ENCODE measurements around the gene STAT3.

STAT3 gene

DNA sequence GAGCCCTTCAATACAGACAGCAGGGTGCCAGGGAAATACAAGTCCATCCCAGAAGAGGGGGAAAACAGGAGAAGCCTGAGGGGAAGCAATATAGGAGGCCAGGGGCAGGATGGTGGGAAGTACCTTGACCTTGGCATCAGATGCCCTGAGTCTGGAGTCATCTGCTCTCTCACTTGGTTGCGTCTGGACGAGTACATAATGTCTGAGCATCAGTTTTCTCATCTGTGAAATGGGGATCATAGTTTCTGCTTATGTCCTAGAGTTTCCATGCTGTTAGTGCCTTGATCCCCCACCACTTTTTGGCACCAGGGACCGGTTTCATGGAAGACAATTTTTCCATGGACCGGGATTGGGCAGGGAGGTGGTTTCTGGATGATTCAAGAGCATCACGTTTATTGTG is 97.7 kb downstream of the STAT3 start:
- H3K4me3 Mint-ChIP-seq, result peak overlapping the region; percentile 97
- peak overlapping the region; percentile 88 for H3K27ac Mint-ChIP-seq
- CTCF ChIA-PET, result interaction anchor here (0.7 to 3.5 kb wide), 2 partner anchors 15 to 68 kb away, joined by 3 to 29 read pairs; no protein-coding TSS in a partner anchor
- peaks cover 54% of the 10 kb centered on the region for H3K4me1 Mint-ChIP-seq
- DNase-seq, result no peak
- no peaks in the 10 kb centered on the region for H3K9me3 Mint-ChIP-seq
- H3K27me3 Mint-ChIP-seq, result no peaks in the 10 kb centered on the region
- H3K36me3 Mint-ChIP-seq, result peaks cover 29% of the 10 kb centered on the region

DNA sequence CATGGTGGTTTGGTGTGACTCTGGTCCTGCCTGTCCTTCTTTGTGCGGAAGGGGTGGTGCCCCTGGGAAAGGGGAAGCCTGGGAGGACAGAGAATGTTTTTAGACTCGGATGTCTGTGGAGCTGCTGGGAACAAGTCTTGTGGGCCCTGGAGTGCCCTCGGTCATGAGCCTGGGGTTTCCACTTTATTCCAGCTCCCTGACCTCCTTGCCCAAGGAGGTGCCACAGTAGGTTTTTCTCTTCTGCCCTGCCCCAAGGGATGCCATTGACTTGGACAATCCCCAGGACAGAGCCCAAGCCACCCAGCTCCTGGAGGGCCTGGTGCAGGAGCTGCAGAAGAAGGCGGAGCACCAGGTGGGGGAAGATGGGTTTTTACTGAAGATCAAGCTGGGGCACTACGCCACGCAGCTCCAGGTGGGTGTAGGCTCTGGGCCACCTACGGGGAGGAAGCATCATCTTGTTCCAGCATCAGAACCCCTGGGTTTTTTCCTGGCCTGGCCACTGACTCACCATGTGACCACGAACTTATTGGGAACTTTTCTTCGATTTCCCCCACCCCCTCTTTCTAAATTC is 98.5 kb downstream of the STAT3 start:
- no peak for DNase-seq
- Mint-ChIP-seq H3K27ac (peak overlapping the region; percentile 88), H3K27me3 (no peaks in the 10 kb centered on the region), H3K36me3 (peaks cover 26% of the 10 kb centered on the region), H3K9me3 (no peaks in the 10 kb centered on the region), H3K4me3 (peak overlapping the region; percentile 97), H3K4me1 (peaks cover 56% of the 10 kb centered on the region)
- CTCF ChIA-PET, result interaction anchor here (0.8 to 3.5 kb wide), 5 partner anchors 16 to 113 kb away, joined by 3 to 29 read pairs (median 6); no protein-coding TSS in a partner anchor

DNA sequence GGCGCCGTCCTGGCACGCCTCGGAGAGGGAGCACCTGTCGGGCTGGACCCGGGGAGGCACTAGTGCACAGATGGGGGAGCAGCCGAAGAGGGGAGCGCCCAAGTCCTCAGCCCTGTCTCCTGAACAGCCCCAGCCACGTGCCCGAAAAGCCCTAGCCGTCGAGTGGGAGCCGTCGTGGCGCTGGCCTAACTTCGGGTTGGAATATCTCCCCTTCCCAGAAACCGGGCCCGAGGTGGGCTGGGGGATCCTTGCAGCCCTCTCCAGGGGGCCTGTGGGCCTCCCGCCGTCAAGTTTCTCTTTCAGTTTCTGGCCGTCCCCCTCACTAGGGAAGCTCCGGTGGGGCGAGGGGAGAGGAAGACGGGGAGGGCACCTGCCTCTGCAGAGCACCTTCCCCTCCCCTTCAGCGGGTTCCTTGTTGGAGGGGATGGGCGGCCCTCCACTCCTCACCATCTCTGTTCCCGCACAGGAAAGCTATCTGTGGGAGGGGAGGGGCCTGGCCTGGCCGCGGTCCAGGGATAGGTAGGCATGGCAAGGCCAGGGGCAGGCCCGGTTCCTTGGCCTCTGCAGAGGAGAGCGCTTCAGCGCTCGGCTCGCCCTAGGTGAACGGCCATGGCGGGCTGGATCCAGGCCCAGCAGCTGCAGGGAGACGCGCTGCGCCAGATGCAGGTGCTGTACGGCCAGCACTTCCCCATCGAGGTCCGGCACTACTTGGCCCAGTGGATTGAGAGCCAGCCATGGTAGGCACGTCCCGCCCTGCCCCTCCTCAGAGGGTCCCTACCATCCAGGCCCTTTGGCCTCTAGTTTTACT is 99.2 kb downstream of the STAT3 start:
- Mint-ChIP-seq H3K4me3 (peak overlapping the region; percentile 97), H3K4me1 (peaks cover 57% of the 10 kb centered on the region), H3K27me3 (no peaks in the 10 kb centered on the region), H3K9me3 (no peaks in the 10 kb centered on the region), H3K36me3 (peaks cover 24% of the 10 kb centered on the region), H3K27ac (peak overlapping the region; percentile 88)
- CTCF ChIA-PET, result interaction anchor here (0.8 to 3.5 kb wide), 6 partner anchors 15 to 114 kb away, joined by 3 to 29 read pairs (median 5); no protein-coding TSS in a partner anchor
- peak; percentile 78 for DNase-seq

DNA sequence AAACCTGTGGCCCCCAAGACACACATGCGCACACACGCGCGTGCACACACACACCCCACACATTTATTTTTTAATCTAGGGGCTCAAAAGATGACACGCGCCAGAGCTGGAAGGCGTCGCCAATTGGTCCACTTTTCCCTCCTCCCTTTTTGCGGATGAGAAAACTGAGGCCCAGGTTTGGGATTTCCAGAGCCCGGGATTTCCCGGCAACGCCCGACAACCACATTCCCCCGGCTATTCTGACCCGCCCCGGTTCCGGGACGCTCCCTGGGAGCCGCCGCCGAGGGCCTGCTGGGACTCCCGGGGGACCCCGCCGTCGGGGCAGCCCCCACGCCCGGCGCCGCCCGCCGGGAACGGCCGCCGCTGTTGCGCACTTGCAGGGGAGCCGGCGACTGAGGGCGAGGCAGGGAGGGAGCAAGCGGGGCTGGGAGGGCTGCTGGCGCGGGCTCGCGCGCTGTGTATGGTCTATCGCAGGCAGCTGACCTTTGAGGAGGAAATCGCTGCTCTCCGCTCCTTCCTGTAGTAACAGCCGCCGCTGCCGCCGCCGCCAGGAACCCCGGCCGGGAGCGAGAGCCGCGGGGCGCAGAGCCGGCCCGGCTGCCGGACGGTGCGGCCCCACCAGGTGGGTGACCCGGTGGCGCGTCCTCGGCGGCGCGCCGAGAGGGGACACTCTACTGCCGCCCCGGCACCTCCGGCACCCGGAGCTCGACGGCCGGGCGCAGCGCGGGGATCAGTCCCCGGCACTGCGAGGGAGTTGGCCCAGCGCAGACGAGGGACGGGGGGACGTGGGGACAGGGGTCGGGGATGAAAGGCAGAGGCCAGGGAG is 100.1 kb downstream of the STAT3 start, which contains the start of gene STAT5A:
STAT5A (plus strand) TSS at position 522 of the 826 bp plus-strand sequence. CDS start 914 bp downstream, outside the sequence.
- Mint-ChIP-seq H3K4me1 (peaks cover 58% of the 10 kb centered on the region), H3K9me3 (no peaks in the 10 kb centered on the region), H3K36me3 (peaks cover 20% of the 10 kb centered on the region), H3K27ac (peak within 1 kb of the TSS; percentile 96), H3K27me3 (no peaks in the 10 kb centered on the region), H3K4me3 (peak within 1 kb of the TSS; percentile 97)
- CTCF ChIA-PET, result interaction anchor here (0.8 to 3.5 kb wide), 6 partner anchors 23 to 118 kb away, joined by 3 to 29 read pairs (median 6); no protein-coding TSS in a partner anchor
- DNase-seq, result peak; percentile 90

DNA sequence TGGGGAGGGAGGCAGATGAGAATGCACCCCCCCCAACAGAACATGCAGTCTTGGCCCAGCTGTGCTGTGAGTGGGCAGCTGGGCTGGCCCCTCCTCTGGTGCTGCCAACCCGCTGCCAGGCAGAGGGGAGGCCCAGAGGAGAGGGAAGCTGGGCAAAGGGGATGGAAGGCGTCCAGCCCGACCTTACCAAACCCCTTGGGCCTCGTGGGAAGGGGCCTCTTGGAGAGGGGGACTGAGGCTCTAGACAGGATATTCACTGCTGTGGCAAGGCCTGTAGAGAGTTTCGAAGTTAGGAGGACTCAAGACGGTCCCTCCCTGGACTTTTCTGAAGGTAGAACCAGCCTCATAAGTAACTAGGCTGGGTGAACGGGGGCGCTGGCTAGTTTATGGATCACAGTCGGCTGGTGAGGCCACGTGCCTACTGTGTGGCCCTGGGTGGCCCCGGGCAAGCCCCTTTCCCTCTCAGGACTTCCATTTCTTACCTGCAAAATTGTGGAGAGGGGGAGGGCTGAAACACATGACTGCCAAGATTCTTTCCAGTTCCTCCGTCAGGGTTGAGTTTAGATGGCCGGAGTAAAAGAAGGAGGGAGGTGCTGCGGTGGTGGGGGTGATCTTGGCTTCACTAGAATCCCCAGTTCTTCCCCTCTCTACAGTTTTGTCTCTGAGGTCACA is 100.8 kb downstream of the STAT3 start:
- H3K4me3 Mint-ChIP-seq, result peak overlapping the region; percentile 97
- H3K36me3 Mint-ChIP-seq, result peaks cover 20% of the 10 kb centered on the region

DNA sequence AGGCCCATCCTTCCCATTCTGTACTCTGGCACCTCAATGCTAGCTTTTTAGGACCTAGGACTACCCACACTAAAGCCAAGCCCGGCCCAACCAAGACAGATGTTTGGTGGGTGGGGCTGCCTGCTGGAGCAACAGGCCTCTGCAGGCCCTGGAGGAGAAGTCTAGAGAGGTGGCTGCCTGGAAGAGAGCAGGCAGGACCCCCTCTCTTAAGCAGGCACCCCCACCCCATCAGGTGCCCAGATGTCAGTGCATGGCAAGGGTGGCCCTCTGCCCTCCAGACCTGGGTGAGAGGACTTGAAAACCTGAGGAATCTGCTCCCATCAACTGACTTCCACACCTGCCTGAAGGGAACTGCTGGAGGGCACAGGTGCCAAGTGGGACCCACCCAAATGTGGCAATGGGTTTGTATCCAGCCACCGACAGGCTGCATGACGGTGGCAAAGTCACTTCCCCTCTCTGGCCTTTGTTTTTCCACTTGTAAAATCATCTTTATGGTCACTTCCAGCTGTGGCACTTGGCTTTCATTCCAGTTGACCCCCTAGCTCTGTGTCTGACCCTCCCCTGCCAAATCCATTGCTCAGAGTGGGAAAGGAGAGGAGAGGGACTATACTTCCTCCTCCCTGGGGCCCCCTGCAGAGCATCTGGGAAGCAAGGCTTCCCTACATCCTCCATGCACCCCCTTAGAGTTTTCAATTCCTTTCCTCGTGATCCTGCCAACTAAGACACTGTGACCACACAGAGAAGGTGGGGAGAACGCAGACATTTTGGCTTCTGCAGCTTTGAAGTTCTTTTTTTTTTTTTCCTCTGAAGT is 101.6 kb downstream of the STAT3 start:
- DNase-seq, result no peak
- H3K36me3 Mint-ChIP-seq, result peaks cover 16% of the 10 kb centered on the region
- H3K27ac Mint-ChIP-seq, result peak overlapping the region; percentile 96
- CTCF ChIA-PET, result interaction anchor here (0.6 to 2.0 kb wide), 4 partner anchors 38 to 120 kb away, joined by 3 to 9 read pairs (median 6); partner anchors contain the start of gene HCRT
- H3K27me3 Mint-ChIP-seq, result no peaks in the 10 kb centered on the region
- peaks cover 58% of the 10 kb centered on the region for H3K4me1 Mint-ChIP-seq
- peak overlapping the region; percentile 97 for H3K4me3 Mint-ChIP-seq
- H3K9me3 Mint-ChIP-seq, result no peaks in the 10 kb centered on the region

More for the DNA sequence above, 100.8 kb downstream of the STAT3 start:
- CTCF ChIA-PET, result interaction anchor here (1.3 to 3.5 kb wide), 5 partner anchors 26 to 119 kb away, joined by 4 to 29 read pairs (median 7); no protein-coding TSS in a partner anchor
- Mint-ChIP-seq H3K4me1 (peaks cover 62% of the 10 kb centered on the region), H3K9me3 (no peaks in the 10 kb centered on the region), H3K27me3 (no peaks in the 10 kb centered on the region), H3K27ac (peak overlapping the region; percentile 96)
- peak; percentile 56 for DNase-seq

DNA sequence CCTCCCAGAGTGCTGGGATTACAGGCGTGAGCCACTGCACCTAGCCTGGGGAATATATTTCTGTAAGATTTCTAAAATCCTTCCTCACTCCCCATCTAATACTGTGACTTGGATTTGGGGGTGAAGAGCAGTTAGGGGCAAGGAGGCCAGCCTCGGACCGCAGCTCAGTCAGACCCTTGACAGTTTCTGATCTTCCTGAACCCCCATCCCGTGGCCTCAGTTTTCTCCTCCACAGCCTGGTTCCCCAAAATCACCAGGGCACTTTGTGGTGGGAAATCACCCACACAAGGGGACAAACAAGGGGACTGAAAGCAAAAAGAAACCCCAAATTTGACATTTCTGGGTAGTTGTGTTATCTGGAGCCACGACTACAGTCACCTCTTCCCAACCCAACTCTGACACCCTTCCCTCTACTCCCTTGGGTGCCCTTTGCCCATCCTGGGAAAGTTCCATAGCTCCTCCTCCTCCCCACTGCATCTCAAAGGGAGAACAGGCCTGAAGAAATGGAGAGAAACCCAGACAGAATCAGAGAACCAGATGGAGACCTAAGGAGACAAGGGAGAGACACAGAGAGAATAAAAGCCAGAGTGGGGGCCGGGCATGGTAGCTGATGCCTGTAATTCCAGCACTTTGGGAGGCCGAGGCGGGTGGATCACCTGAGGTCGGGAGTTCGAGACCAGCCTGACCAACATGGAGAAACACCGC is 102.7 kb downstream of the STAT3 start:
- H3K4me1 Mint-ChIP-seq, result peaks cover 50% of the 10 kb centered on the region
- CTCF ChIA-PET, result interaction anchor here (2.0 kb wide), 1 partner anchor 63 kb away, joined by 9 read pairs; no protein-coding TSS in a partner anchor
- no peaks in the 10 kb centered on the region for H3K27me3 Mint-ChIP-seq
- no peak overlapping the region for H3K27ac Mint-ChIP-seq
- peaks cover 10% of the 10 kb centered on the region for H3K36me3 Mint-ChIP-seq
- H3K9me3 Mint-ChIP-seq, result no peaks in the 10 kb centered on the region
- DNase-seq, result no peak
- peak overlapping the region; percentile 97 for H3K4me3 Mint-ChIP-seq

DNA sequence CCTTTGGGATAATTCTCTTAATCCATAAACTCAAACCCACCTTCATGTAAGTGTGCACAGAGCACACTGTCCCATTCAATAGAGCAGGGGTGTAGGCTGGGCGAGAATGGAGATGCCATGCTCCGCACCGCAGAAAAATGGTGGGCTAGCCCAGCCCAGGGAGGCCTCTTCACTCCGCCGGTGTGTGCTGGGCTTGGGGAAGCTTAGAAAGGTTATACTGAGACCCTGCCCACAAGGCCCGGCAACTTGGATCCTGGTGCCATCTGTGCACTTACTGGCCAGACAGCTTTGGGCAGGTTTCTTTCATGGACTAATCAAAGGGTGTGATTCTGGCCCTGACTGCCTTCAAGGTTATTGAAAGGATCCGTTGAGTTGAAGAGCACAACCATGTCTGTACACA is 103.7 kb downstream of the STAT3 start:
- Mint-ChIP-seq H3K27me3 (no peaks in the 10 kb centered on the region), H3K27ac (no peak overlapping the region), H3K4me3 (no peak overlapping the region), H3K36me3 (peaks cover 5% of the 10 kb centered on the region), H3K9me3 (no peaks in the 10 kb centered on the region), H3K4me1 (peaks cover 41% of the 10 kb centered on the region)
- DNase-seq, result no peak
- CTCF ChIA-PET, result no interaction called here

DNA sequence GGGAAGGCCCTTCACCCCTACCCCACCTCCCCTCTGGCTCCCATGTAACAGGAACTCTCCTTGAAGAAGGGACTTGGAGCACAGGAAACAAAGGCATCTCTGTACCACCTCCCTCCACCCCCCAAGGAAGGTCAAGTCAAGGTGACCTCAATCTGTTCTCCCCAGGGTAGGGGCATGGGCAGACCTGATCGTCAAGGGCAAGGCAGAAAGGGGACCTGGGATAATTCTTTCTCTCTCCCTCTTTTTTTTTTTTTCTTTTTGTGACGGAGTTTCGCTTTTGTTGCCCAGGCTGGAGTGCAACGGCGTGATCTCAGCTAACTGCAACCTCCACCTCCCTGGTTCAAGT is 104.2 kb downstream of the STAT3 start:
- H3K27ac Mint-ChIP-seq, result no peak overlapping the region
- H3K9me3 Mint-ChIP-seq, result no peaks in the 10 kb centered on the region
- DNase-seq, result no peak
- H3K27me3 Mint-ChIP-seq, result no peaks in the 10 kb centered on the region
- H3K36me3 Mint-ChIP-seq, result peaks cover 3% of the 10 kb centered on the region
- no peak overlapping the region for H3K4me3 Mint-ChIP-seq
- CTCF ChIA-PET, result no interaction called here
- H3K4me1 Mint-ChIP-seq, result peaks cover 36% of the 10 kb centered on the region

DNA sequence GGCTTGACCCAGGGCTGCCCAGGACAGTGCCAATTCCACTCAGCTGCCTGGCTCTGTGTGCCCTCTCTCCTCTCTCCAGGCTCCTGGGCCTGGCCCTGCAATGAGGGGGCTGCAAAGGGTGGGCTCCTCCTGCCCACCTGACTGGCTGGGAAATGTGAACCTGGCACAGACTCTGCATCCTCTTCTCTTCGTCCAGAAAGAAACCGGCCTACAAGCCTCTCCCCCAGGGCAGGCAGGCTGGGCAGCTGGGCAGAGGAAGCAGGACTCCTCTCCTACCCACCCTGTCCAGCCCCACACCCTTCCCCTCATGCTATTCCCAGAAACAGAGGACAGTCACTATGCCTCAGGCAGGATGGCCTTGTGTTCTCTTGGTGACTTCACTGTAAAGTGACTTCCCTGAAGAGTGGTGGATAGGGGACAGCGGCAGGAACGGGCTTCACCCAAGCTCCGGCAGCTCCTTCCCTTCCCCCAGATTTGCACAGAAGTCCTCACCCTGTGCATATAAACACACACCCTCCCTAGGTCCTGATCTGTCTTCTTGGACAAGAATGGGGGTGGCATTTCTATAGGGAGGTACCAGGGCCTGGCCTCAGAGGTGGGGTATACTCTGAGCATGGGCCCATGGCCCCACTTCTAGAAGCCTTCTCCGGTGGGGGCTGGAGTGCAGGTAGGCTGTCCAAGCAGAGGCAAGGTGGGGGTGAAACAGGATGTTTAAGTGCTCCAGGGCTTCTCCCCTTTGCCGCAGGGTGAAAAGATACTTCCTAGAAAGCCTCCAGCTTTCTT is 104.8 kb downstream of the STAT3 start:
- H3K4me3 Mint-ChIP-seq, result no peak overlapping the region
- CTCF ChIA-PET, result interaction anchor here (0.6 kb wide), 1 partner anchor 396 kb away, joined by 3 read pairs; no protein-coding TSS in a partner anchor
- no peaks in the 10 kb centered on the region for H3K27me3 Mint-ChIP-seq
- H3K9me3 Mint-ChIP-seq, result no peaks in the 10 kb centered on the region
- no peak for DNase-seq
- H3K27ac Mint-ChIP-seq, result no peak overlapping the region
- H3K36me3 Mint-ChIP-seq, result peaks cover 3% of the 10 kb centered on the region
- H3K4me1 Mint-ChIP-seq, result peaks cover 35% of the 10 kb centered on the region

DNA sequence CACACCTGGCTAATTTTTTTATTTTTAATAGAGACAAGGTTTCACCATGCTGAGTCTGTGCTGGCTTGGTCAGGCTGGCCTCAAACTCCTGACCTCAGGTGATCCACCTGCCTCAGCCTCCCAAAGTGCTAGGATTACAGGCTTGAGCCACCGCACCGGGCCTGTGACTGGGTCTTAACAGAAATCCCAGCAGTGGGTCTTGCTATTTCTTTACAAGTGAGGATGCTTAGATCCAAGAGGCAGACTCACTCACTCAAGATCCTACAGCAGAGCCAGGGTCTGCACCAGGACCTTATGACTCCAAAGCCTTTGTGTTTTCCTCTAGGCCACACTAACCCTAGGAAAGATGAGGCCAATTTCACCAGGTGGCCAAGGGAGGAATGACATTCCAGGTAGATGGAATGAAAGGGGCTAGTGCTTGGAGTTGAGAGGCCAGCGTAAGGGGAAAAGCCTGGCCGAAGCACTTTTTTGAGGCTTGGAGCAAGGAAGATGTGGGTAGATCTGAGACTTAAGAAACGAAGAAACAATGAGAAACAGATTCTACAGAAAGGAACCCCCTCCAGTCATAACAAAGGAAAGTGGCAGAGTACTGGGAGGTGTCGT is 105.7 kb downstream of the STAT3 start:
- CTCF ChIA-PET, result interaction anchor here (0.6 to 1.3 kb wide), 2 partner anchors 60 to 395 kb away, joined by 3 to 5 read pairs; no protein-coding TSS in a partner anchor
- Mint-ChIP-seq H3K27me3 (no peaks in the 10 kb centered on the region), H3K27ac (no peak overlapping the region), H3K4me3 (no peak overlapping the region), H3K36me3 (peaks cover 3% of the 10 kb centered on the region), H3K9me3 (no peaks in the 10 kb centered on the region), H3K4me1 (peaks cover 35% of the 10 kb centered on the region)
- no peak for DNase-seq

Data from activated naive CD4-positive, alpha-beta T cell treated with anti-CD3 and anti-CD28 coated beads, Interleukin-2, amount 10 ng/mL, durations not matched to agents 7 days and 5 days (primary cell).